Raji (cell line): ENCODE results near the gene ICOSLG.

Source experiments
- POLR2A ChIP-seq: IDR thresholded peaks from 2 replicates; pipeline ENCODE4 v1.6.1; 2011; ENCODE audit warnings: low read depth, low read length, control low read depth; ENCODE audit not compliant: insufficient read depth

Gene ICOSLG

DNA sequence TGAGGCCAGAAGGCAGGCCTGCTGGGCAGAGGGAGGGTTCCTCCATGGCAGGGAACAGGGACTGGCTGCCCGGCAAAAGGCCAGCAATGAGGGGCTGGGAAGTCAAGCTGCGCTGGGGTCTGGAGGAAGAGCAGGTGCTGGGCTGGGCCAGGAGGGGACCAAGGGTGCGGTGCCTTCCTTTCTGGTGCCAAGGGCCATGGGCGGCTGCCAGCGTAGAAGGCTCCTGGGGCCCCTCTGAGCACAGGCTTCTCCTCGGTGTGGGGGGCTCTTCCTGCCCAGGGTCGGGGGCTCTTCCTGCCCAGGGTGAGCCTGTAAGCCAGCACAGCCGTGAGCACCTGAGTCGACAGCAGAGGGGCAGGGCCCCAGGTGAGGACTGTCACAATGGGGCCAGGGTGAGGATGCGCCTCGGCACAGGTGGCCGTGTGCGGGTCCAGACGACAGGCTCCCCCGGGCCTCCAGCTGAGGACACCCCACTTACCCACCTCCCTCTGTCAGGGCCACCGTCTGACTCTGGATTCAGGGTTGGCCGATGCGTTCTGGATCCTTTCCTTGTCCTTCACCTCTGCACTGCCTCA lies 31.6 kb upstream of the ICOSLG start:
- TF ChIP-seq POLR2A: no peak

DNA sequence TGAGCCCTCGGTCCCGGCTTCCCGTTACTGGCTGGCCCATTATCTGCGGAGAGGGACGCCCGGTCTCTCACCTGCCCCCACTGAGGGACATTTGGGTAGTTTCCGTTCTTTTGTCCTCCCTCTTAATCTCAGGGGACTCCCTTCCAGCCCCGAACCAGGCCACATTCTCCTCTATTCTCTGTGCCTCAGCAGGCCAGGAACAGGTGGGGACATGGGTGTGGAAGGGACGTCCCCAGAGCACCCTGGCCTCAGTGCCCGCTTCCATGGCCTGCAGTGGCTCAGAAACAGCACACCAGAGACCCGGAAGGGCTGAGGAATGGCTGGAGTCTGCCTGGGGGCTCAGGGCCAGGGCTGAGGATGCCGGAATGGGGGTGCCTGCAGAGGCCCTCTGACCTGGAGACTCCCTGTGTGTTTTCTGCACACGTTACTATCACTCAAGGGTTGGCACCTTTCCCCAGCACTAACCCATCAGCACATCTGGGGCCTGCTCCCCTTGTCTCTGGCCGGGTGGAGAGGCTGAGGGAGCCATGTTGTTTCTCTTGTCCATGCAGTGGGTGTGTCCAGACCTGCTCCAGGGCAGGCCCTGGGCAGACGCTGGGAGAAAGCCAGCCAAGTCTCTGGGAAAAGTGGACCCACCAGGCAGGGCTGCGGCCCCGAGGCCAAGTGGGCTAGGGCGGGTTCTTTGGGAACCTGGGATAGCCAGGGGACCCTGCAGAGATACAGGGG lies 31.0 kb upstream of the ICOSLG start:
- no peak for TF ChIP-seq POLR2A

DNA sequence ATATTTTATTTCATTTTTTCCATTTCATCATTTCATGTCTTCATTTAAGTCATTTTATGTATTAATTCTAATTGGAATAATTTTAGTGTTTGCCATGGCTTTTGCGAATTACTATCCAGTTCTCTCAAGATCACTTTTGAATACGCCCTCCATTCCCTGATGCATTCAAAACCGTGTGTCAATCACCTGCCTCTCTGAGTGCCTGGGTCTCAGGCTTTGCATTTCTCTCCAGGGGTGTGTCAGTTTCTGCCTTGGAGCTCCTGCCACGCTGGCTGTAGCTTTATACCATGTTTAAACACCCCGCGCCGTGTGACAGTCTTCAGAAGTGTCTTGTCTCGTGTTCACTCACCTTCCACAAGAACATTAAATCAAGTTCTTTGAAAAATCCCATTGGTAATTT lies 28.3 kb upstream of the ICOSLG start:
- TF ChIP-seq POLR2A: no peak

DNA sequence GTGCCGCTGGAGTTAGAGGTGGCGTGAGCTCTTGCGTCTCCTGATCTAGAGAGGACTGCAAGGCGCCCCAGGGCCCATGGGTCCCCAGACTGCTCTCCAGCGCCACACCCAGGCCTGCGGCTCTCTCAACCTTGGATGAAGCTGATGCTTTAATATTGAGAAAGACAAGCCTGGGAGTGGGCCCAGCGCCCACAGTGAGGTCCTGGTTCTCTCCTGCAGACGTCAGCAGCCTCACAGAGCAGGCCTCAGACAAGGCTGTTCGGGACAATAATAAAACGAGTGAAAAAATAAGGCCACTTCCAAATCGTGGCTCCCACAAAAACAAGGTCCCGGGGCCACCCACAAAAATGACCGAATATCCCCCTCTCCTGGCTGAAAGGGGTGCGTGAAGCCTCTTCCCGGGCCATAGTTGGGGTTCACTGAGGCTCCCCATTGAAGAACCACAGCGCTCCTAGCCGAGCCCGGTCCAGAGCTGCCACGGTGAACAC lies 27.0 kb upstream of the ICOSLG start:
- TF ChIP-seq POLR2A: no peak

DNA sequence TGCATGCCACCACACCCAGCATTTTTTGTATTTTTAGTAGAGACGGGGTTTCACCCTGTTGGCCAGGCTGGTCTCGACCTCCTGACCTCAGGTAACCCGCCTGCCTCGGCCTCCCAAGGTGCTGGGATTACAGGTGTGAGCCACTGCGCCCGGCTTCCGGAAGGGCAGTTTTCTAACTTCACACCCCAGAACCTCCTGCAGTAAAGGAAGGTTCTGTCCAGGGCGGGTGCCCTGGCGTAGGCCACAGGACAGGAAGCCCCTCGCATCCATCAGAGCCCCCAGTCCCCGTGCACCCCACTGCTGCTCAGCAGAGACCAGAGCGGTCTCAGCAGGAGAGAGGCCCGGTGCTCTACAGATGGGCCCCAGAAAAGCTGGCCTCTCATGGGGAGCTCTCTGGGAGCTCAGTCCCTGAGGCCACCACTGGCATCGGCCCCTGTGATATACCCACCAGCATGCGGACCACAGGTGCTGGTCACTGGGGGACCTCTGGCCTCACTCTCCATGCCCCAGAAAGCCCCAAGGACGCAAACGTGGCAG lies 25.1 kb upstream of the ICOSLG start:
- no peak for TF ChIP-seq POLR2A

DNA sequence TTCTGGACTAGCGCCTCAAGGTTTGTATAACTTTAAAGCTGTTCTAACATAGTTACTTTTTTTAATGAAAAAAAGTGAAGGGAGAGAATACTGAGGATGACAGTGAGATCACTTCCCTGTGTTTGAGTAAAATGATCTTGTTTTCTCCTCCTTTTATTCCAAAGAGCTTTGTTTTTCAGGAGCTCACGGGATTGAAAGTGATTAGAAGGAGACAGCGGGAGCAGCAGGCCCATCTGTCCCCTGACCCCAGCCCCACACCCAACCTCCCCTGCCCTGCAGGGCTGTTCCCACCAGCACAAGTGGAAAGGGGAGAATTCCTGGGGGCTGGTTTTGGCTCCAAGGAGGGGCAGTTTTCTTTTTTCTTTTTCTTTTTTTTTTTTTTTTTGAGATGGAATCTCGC lies 23.0 kb upstream of the ICOSLG start:
- no peak for TF ChIP-seq POLR2A

DNA sequence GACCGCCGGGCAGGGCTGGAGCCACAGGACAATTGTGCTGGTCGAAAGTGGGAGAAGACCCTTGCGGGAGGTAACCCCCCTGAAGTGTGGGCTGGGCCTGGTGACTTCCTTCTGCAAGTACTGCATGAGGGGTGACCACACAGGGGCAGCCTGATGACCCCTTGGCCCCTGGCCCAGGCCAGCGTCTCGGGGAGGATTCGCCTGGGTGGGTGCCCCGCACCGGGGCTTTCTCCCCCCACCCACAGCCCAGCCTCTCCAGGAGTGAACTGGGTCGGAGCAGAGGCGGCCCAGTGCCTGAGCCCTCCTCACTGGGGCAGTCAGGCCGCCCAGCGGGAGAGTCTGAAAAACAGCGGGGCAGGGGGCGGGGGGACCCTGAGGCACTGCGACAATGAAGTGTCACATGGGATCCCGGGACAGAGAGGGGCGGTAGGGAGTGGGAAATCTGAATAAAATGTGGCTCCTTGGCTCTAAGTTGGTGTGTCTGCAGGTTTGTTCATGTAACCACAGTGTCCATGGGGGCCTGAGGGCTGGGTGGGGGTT lies 22.5 kb upstream of the ICOSLG start:
- TF ChIP-seq POLR2A: no peak

DNA sequence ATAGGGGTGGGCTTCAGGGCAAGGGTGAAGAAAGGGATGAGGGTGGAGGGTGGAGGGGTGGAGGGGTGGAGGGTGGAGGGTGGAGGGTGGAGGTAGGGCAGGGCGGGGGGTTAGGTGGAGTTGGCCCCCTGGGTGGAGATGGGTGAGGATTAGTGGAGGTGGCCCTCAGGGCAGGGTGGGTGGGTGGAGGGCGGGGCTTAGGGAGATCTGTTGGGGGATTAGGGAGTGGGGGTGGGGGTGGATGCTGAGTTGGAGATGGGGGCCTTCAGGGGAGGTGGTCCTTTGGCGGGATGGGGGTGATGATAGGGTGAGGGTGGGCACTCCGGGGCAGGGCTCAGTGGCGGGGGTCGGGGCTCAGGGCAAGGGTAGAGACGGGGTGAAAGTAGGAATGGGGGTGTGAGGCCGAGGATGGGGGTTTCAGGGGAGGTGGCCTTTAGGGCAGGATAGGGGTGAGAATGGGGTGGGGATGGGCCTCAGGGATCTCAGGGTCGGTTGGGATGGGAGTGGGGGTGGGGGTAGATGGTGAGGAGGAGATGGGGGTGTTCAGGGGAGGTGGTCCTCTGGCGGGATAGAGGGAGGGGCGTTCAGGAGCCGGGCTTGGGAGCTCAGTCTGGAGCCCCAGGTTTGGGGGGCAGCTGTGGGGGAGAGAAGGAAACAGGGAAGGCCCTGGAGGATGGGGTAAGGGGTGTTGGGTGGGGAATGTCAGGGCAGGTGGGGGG lies 21.8 kb upstream of the ICOSLG start:
- no peak for TF ChIP-seq POLR2A

DNA sequence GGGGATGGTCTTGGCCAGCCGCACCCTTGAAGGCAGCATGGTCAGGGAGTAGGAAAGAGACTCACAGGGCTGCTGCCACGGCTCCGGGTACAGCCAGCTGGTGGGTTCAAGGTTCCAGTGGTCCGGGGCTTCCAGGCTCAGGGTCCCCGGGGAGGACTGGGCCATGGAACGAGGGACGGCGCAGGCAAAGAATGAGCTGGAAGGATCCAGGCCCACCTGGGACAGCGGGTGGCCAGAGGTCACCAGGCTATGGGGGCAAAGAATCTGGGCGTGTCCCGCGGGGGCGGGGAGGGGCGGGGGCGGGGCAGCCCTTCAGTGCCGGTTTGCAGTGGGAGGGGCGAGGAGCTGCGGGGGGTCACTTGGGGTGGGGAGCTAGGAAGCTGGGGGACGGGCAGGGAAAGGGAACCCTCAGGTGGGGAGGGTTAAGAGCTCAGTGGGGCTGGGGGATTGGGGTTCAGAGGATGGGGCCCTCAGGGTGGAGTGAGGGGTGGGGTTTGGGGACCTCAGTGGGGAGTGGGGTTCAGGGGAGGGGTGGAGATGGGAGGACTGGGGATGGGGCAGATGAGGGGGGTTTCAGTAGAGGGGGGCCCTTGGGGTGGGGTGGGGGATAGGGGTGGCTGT lies 21.0 kb upstream of the ICOSLG start, which contains the start of gene DNMT3L:
TSS of gene DNMT3L (minus strand) at position 223 of the 621 bp plus-strand sequence. CDS start 638 bp downstream, outside the sequence.
- TF ChIP-seq POLR2A: no peak

DNA sequence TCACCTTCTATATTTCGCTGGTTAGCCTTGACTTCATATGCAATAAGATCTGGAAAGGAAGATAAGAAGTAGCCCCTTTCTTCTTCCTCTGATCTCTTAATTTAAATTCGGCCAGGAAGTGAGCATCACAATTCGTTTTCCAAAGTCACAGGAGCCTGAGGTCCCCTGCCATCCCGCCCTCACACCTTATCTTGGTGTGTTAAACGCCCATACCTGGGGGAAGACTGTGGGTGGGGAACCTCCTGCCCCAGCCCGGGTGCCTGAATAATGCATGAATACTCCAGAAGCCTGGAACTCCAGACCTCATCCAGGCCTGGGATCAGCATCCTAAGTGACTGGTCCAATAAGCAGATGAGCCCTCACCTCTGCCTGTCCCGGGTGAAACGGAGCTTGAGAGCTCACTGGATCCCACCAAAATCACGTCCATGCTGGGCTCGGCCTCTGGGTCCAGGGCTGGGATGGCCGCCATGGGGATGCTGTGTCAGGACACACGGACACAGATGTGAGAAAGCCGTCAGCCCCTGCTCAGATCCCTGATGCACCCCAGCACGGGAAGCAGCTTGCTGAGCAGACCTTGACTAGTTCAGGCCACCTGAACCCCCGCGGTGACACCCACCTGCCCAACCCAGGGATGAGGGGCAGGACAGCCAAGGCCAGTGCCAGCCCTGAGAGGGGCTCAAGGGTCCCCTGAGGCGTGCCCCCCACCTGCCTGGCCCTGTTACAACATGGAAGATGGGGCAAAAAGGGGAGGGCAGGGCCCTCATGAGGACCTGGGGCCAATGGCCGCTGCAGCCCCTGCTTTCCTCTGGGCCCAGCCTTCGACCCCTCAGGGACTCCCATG lies 20.3 kb upstream of the ICOSLG start:
- no peak for TF ChIP-seq POLR2A

DNA sequence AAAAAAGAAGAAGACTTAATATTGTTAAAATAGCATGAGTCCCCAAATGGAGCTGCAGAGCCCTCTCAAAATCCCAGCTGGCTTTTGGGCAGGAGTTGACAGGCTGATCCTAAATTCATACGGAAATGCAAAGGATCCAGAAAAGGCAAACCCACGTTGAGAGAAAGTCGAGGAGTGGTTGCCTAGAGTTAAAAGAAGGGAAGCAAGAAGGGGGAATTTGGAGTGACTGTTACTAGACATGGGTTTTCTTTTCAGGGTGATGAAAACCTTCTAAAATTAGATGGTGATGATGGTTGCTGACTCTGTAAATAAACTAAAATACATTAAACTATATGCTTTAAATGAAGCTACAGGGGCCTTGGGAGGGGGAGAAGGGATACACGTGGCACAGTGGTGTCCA lies 19.3 kb upstream of the ICOSLG start:
- no peak for TF ChIP-seq POLR2A

DNA sequence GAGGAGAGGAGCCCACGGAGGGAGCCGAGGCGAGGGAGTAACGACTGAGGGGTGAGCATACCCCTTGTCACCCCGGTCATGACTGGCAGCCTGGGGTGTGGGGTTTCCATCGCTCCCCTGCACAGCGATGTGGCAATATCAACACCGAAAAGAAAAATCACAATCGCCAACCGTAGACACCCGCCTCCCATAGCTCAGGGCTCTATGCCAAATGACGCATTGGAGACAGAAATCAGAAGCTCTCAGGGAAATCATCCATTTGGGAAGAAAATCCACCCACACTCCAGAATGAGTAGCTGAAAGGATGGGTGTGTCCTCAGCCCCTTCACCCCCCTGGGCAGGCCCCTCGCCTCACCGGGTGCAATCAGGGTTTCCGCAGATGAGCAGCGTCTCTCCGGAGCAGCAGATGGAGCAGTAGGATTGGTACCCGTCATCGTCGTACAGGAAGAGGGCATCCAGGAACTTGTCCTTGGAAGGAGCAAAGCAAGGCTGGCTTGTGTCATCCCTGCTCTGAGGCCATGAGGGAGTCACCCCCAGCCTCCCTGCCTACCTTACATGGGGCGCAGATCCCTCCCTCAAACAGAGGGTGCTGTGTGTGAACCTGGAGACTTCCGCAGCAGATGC lies 18.5 kb upstream of the ICOSLG start:
- TF ChIP-seq POLR2A: no peak

DNA sequence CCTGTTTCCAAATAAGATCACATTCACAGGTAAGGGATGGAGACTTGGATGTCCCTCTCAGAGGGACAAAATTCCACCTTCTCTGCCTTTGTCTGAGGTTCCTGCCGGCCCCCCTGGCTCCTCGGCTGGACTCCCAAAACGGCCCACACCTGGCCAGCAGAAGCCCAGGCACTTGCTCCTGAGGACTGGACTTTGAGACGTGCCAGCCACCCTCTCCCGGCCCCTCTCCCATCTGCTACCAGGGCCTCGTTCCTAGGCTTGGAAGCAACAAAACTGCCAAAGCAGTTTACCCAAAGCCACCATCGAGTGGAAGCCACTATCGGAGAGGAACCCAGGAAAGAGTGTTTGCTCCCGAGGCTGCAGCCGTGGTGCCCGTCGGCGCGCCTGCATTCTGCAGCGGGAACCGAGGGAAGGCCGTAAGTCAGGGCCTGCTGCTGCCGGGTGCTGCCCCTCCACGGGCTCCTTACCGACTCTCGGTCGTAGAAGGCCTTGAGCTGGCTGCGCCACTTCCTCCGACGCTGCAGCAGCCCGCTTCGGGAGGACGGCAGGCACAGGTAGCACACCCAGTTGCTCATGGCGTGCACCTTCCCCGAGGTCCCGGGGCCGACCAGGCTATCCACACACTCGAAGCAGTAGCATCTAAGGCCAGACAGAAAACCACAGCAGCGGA lies 17.4 kb upstream of the ICOSLG start:
- no peak for TF ChIP-seq POLR2A
